ENCODE measurements around the gene CYP11A1.

CYP11A1 gene

DNA sequence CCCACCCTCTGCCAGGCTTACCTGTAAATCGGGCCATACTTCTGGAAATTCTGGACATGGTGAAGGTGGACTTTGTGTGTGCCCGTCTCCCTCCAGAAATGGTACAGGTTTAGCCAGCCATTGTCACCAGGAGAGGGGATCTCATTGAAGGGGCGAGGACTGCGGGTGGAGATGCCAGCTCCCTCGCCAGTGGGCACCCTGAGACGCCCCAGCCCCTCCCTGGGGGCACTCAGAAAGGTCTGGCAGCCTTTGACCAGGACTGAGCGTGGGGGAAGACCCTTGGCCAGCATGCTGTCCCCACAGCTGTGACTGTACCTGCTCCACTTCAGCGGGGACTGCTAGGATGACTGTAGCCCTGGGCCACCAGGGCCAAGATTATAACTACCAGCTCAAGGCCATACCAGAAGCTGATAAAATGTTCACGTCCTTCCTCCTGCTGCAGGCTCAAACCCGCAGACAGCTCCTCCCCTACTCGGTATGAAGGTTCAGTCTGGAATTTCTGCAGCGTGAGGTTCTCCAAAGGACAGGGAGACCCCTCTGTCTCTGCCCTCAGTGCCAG, at the start of gene CYP11A1:
TSS of gene CYP11A1 (minus strand) at position 351 of the 559 bp plus-strand sequence. CDS start at position 290, 61 bp downstream.
- H3K27me3 ChIP-seq (ENCODE audit: control insufficient read depth in 1 of 2, insufficient read depth in 2 of 2, low read length in 2 of 2), result peaks cover 0 to 24% of the 10 kb centered on the region in 2 donors
- no peak within 1 kb of the TSS for H3K27ac ChIP-seq (ENCODE audit: low read depth, low read length)
- no peaks in the 10 kb centered on the region for H3K4me1 ChIP-seq (ENCODE audit: insufficient read depth, low read length)
- H3K9me3 ChIP-seq (ENCODE audit: low read length), result no peaks in the 10 kb centered on the region
- H3K36me3 ChIP-seq (ENCODE audit: insufficient read depth, low read length), result no peaks in the 10 kb centered on the region
- no peak within 1 kb of the TSS for H3K9ac ChIP-seq (ENCODE audit: low read length)
- H3K4me3 ChIP-seq (ENCODE audit: low read depth in 1 of 2, low read length in 2 of 2), result no peak within 1 kb of the TSS

DNA sequence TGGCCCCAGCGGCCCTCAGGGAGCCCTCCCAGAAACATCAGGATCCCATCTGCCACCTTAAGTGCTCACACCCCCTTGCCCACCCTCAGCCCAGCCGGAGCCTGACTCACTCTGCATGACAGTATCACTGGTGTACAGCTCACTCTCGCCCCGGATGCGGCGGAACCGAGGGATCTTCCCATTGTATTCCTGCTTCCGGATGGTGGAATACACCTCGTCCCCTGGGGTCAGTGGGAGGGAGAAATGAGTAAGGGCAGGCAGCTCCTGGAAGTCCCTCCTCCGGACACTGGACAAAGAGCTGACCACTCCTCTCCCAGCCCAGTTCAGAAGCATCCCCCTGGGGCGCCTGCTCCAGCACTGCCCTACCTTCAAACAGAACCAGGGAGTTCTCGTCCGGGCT, 49.8 kb upstream of the CYP11A1 start:
- no peak overlapping the region for H3K27ac ChIP-seq (ENCODE audit: low read depth, low read length)
- no peaks in the 10 kb centered on the region for H3K27me3 ChIP-seq (ENCODE audit: control insufficient read depth in 1 of 2, insufficient read depth in 2 of 2, low read length in 2 of 2)
- no peak overlapping the region for H3K9ac ChIP-seq (ENCODE audit: low read length)
- H3K4me1 ChIP-seq (ENCODE audit: insufficient read depth, low read length), result no peaks in the 10 kb centered on the region
- no peak overlapping the region for H3K4me3 ChIP-seq (ENCODE audit: low read depth in 1 of 2, low read length in 2 of 2)
- no peaks in the 10 kb centered on the region for H3K9me3 ChIP-seq (ENCODE audit: low read length)
- no peaks in the 10 kb centered on the region for H3K36me3 ChIP-seq (ENCODE audit: insufficient read depth, low read length)

DNA sequence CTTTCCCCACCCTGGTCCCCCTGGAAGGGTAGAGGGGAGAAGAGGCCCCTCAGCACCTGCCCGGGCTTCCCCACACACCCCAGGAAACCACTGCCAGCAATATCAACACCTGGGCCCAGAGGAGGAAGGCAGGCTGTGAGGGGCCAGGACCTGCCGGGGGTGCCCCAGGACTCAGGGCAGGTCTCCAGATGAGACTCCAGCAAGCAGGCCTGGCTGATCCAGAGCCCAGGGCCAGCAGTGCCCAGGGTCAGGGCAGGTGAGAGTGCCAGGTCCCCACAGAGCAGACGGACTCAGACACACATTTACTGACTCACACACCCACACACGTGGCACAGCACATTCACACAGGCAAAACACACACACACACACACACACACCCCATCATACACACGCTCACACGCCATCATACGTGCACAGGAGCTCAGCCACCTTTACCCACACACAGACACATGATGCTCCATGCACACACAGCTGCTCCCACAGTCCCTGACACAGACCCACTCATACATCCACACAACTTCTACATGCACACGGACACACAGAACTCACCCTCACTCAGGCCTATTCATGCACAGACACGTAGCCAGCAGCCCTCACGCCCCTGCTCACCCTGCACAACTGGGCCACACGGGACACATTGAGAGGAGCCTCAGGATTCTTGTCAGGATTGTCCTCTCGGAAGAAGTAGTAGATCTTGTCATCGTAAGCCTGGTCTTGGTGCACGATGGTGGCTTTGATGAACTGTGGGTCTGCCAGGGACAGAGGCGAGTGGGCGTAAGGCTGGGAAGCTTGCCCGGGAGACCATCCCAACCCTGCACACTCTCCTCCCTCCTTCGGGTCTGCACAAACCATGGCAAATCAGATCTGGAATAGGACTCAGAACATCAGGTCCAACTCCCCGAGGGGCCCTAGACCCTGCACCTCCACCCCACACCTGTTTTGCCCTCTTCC, 48.8 kb upstream of the CYP11A1 start:
- no peak overlapping the region for H3K27ac ChIP-seq (ENCODE audit: low read depth, low read length)
- H3K4me3 ChIP-seq (ENCODE audit: low read depth in 1 of 2, low read length in 2 of 2), result no peak overlapping the region
- H3K9ac ChIP-seq (ENCODE audit: low read length), result no peak overlapping the region
- H3K4me1 ChIP-seq (ENCODE audit: insufficient read depth, low read length), result no peaks in the 10 kb centered on the region
- no peaks in the 10 kb centered on the region for H3K9me3 ChIP-seq (ENCODE audit: low read length)
- H3K36me3 ChIP-seq (ENCODE audit: insufficient read depth, low read length), result no peaks in the 10 kb centered on the region
- H3K27me3 ChIP-seq (ENCODE audit: control insufficient read depth in 1 of 2, insufficient read depth in 2 of 2, low read length in 2 of 2), result no peaks in the 10 kb centered on the region

DNA sequence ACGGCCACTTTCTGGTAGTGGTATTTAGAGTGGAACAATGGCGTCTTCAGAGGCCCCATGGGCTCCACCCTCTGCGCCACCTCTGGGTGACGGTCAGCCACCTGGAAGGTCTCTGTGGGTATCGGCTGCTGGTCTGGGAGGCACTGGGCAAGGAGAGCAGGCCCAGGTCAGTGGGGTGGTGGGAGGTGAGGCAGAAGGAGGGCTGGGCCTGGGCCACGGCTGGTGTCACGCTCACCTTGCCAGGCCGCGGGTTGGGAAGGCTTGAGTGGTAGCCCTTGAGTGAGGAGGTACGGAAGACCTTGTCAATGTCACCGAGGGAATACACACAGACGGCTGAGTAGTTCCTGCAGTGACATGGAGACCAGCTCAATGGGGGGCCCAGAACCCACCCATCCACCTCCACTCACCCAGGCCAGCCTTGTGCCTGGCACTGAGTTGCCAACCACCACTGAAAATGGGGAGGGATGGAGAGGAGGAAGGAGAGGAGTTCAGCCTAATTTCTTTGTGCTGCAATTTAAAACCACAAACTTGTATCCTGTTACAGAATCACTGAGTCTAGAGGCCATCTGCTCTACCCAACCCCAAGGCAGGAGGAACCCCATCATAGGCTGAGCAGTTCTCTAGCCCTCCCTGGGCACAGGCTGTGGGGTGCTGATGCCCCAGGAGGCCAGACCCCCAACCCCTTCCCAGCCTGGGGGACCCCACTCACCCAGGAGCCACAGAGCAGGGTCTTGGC, 47.3 kb upstream of the CYP11A1 start:
- Histone ChIP-seq H3K27ac (ENCODE audit: low read depth, low read length) (no peak overlapping the region), H3K9ac (ENCODE audit: low read length) (no peak overlapping the region), H3K9me3 (ENCODE audit: low read length) (no peaks in the 10 kb centered on the region), H3K27me3 (ENCODE audit: control insufficient read depth in 1 of 2, insufficient read depth in 2 of 2, low read length in 2 of 2) (no peaks in the 10 kb centered on the region), H3K4me1 (ENCODE audit: insufficient read depth, low read length) (no peaks in the 10 kb centered on the region), H3K4me3 (ENCODE audit: low read depth in 1 of 2, low read length in 2 of 2) (no peak overlapping the region), H3K36me3 (ENCODE audit: insufficient read depth, low read length) (no peaks in the 10 kb centered on the region)

DNA sequence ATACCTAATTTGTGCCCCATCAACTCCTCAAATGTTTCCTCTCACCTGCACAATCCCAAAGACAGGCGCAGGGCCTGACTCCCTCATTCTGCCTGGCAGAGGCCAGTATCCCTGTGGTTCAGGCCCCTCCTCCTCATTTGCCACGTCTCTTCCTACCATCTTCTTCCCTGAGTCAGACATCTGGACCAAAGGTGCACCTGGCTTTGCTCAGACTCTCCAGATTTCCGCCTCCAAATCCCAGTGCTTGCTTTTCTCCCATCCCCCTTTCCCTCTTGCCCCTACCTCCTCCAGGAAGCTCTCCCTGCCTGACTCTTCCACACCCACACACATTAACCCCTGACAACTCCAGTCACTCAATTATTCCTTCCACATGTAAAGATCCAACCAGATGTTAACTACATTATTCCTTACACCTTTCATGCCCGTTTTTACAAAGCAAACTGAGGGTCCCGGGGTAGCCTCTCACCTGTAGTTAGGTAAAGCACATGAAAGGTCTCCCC, 46.7 kb upstream of the CYP11A1 start:
- Histone ChIP-seq H3K27me3 (ENCODE audit: control insufficient read depth in 1 of 2, insufficient read depth in 2 of 2, low read length in 2 of 2) (no peaks in the 10 kb centered on the region), H3K9ac (ENCODE audit: low read length) (no peak overlapping the region), H3K36me3 (ENCODE audit: insufficient read depth, low read length) (no peaks in the 10 kb centered on the region), H3K9me3 (ENCODE audit: low read length) (no peaks in the 10 kb centered on the region), H3K4me3 (ENCODE audit: low read depth in 1 of 2, low read length in 2 of 2) (no peak overlapping the region), H3K27ac (ENCODE audit: low read depth, low read length) (no peak overlapping the region), H3K4me1 (ENCODE audit: insufficient read depth, low read length) (no peaks in the 10 kb centered on the region)

DNA sequence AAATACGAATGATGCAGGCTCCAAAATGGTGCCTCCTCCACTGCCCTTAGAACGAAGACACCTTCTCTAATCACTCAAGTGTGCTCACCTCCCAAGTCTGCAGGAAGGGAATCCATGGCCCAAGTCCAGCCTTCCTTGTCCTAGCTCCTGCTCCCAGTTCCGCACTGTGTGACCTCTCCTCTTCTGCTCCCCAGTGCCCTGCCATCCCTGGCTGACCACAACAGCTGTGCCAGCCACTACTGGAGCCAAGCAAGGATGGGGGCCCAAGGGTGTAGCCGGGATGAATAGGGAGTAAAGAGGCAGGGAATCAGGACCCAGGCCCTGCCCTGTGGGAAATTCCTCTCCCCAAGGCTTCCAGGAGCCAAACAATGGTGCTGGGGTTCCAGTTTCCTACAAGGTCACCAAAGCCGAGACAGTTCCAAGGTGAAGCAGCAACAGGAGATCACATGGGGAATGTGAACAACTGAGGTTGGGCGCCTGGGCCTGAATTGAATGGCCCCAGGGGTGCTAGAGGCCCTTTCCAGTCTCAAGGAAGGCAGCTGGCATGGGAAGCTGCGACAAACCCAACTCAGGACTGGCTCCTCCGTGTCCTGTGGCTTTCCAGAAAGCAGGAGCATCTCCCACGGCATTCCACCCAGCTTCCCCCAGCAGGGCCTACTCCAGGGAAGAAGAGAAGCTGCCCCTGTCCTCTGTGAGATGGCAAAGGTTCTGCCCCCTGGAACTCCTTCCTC, 46.1 kb upstream of the CYP11A1 start:
- no peak overlapping the region for H3K9ac ChIP-seq (ENCODE audit: low read length)
- no peaks in the 10 kb centered on the region for H3K27me3 ChIP-seq (ENCODE audit: control insufficient read depth in 1 of 2, insufficient read depth in 2 of 2, low read length in 2 of 2)
- no peak overlapping the region for H3K27ac ChIP-seq (ENCODE audit: low read depth, low read length)
- no peaks in the 10 kb centered on the region for H3K36me3 ChIP-seq (ENCODE audit: insufficient read depth, low read length)
- no peaks in the 10 kb centered on the region for H3K9me3 ChIP-seq (ENCODE audit: low read length)
- no peaks in the 10 kb centered on the region for H3K4me1 ChIP-seq (ENCODE audit: insufficient read depth, low read length)
- H3K4me3 ChIP-seq (ENCODE audit: low read depth in 1 of 2, low read length in 2 of 2), result no peak overlapping the region

DNA sequence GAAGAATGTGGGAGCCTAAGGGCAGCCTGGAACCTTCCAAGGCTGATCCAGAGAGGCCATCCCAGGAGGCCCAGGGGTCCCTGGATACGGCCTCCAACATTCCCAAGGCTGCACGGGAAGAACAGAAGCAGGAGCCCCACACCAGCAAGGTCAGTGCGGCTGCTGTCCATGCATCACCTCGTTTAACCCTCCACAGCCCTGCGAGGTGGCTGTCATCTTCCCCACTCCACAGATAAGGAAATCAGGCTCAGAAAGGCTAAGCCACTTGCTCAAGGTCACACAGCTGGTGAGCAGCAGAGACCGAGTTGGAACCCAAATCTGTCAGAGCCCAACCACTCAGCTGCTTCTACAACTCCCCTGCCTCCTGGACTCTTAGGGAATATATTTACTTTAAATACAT, 44.7 kb upstream of the CYP11A1 start:
- H3K27ac ChIP-seq (ENCODE audit: low read depth, low read length), result no peak overlapping the region
- H3K9me3 ChIP-seq (ENCODE audit: low read length), result no peaks in the 10 kb centered on the region
- no peak overlapping the region for H3K9ac ChIP-seq (ENCODE audit: low read length)
- no peaks in the 10 kb centered on the region for H3K4me1 ChIP-seq (ENCODE audit: insufficient read depth, low read length)
- no peaks in the 10 kb centered on the region for H3K27me3 ChIP-seq (ENCODE audit: control insufficient read depth in 1 of 2, insufficient read depth in 2 of 2, low read length in 2 of 2)
- no peak overlapping the region for H3K4me3 ChIP-seq (ENCODE audit: low read depth in 1 of 2, low read length in 2 of 2)
- H3K36me3 ChIP-seq (ENCODE audit: insufficient read depth, low read length), result no peaks in the 10 kb centered on the region

DNA sequence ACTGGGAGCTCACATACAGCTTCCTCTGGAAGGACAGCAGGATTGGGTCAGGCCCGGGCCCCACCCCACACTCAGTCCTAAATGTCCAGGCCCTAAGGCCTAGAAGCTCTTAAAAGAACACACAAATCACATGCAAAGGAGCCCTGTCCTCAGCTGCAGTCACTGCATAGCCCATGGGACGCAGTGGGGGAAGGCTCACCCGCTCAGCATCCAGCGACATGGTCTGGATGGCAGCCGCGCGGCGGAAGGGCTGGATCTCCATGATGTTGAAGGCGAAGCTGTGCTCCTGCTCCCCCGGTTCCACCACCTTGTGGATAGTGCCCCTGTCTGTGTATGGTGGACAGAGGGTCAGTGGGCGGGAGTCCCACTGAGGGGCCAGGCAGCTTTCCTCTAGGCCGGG, 44.2 kb upstream of the CYP11A1 start:
- Histone ChIP-seq H3K36me3 (ENCODE audit: insufficient read depth, low read length) (no peaks in the 10 kb centered on the region), H3K9ac (ENCODE audit: low read length) (no peak overlapping the region), H3K4me3 (ENCODE audit: low read depth in 1 of 2, low read length in 2 of 2) (no peak overlapping the region), H3K9me3 (ENCODE audit: low read length) (no peaks in the 10 kb centered on the region), H3K4me1 (ENCODE audit: insufficient read depth, low read length) (no peaks in the 10 kb centered on the region), H3K27ac (ENCODE audit: low read depth, low read length) (no peak overlapping the region), H3K27me3 (ENCODE audit: control insufficient read depth in 1 of 2, insufficient read depth in 2 of 2, low read length in 2 of 2) (no peaks in the 10 kb centered on the region)

DNA sequence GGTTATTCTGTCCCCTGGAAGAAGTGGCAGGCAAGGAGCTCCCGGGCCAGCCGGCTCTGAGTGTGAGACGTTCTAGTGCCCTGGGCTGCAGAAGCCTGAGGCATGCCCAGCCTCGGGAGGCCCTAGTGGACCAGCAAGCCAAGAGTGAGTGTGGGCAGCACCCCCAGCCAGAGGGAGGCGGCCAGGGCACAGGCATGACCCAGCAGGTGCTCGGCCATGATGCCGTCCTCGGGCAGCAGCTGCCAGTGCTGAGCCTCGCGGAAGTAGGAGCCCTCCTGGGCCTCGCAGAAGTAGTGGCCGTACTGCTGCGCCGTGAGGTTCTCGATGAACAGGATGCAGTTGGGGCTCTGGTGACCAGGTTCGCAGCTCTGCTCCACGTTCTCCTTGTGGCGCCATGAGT, 43.1 kb upstream of the CYP11A1 start:
- Histone ChIP-seq H3K4me1 (ENCODE audit: insufficient read depth, low read length) (no peaks in the 10 kb centered on the region), H3K36me3 (ENCODE audit: insufficient read depth, low read length) (no peaks in the 10 kb centered on the region), H3K4me3 (ENCODE audit: low read depth in 1 of 2, low read length in 2 of 2) (no peak overlapping the region), H3K9me3 (ENCODE audit: low read length) (no peaks in the 10 kb centered on the region), H3K27me3 (ENCODE audit: control insufficient read depth in 1 of 2, insufficient read depth in 2 of 2, low read length in 2 of 2) (no peaks in the 10 kb centered on the region), H3K27ac (ENCODE audit: low read depth, low read length) (no peak overlapping the region), H3K9ac (ENCODE audit: low read length) (no peak overlapping the region)

DNA sequence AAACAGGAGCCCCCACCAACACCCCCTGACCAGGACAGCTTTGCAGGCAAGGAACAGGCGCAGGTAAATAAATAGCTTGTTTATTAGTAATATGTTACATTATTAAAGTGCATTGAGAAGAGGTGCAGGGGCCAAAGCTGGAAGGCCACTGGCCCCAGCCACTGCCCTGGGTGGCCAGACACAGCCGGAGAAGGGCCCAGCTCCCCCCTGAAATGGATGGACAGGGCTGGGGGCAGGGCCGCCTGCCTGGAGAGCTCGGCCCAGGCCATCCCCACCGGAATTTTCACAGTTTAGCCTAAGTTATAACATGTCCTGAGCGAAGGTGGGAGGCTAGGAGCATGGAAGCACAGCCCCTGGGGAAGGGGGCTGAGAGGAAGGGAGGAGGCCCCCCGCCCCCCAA, 41.8 kb upstream of the CYP11A1 start:
- H3K4me3 ChIP-seq (ENCODE audit: low read depth in 1 of 2, low read length in 2 of 2), result no peak overlapping the region
- no peaks in the 10 kb centered on the region for H3K27me3 ChIP-seq (ENCODE audit: control insufficient read depth in 1 of 2, insufficient read depth in 2 of 2, low read length in 2 of 2)
- H3K36me3 ChIP-seq (ENCODE audit: insufficient read depth, low read length), result no peaks in the 10 kb centered on the region
- no peak overlapping the region for H3K9ac ChIP-seq (ENCODE audit: low read length)
- H3K27ac ChIP-seq (ENCODE audit: low read depth, low read length), result no peak overlapping the region
- no peaks in the 10 kb centered on the region for H3K4me1 ChIP-seq (ENCODE audit: insufficient read depth, low read length)
- H3K9me3 ChIP-seq (ENCODE audit: low read length), result no peaks in the 10 kb centered on the region

DNA sequence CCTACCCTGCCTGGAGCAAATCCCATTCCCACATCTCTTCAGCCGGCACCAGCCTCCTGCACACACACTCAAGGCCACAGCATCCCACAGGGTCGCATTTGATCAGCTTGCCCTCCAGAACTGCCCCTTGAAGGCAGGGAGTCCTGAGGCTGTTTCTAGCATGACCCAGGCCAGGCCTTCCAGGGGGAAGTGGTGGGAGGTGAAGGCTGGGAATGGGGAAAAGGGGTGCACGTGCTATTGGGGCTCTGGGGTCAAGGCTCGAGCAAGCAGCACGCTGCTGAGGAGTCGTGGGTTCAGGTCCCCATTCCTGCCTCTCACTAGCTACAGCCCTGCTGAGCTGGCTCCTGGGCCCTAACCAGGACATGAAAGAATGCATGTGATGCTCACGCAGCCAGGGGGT, 41.4 kb upstream of the CYP11A1 start:
- H3K9me3 ChIP-seq (ENCODE audit: low read length), result no peaks in the 10 kb centered on the region

More for the DNA sequence above, 41.4 kb upstream of the CYP11A1 start:
- Histone ChIP-seq H3K27ac (ENCODE audit: low read depth, low read length) (no peak overlapping the region), H3K36me3 (ENCODE audit: insufficient read depth, low read length) (no peaks in the 10 kb centered on the region), H3K27me3 (ENCODE audit: control insufficient read depth in 1 of 2, insufficient read depth in 2 of 2, low read length in 2 of 2) (no peaks in the 10 kb centered on the region), H3K4me3 (ENCODE audit: low read depth in 1 of 2, low read length in 2 of 2) (no peak overlapping the region), H3K4me1 (ENCODE audit: insufficient read depth, low read length) (no peaks in the 10 kb centered on the region), H3K9ac (ENCODE audit: low read length) (no peak overlapping the region)

Measured in muscle layer of colon (tissue), 2 donors.